Esophagus (tissue), 2 donors: ENCODE results near the gene KIR2DL3. TPM values are rescaled to one million over a fixed set of nuclear protein-coding genes. Genes with fewer than 3 reads are reported as not detected.
"Not testable (repeated sequence)": the region's sequence is repeated elsewhere in the genome, so short reads cannot be mapped to it uniquely, and the experiment has no call there.

Experiments
- H3K27ac ChIP-seq, 2 donors: one replicate each; pipeline ENCODE4 v1.5.1; 2013; ENCODE audit warnings: low read depth in 2 of 2, mild to moderate bottlenecking in 2 of 2, inconsistent platforms in 1 of 2, low read length in 1 of 2, moderate library complexity in 1 of 2
- H3K27me3 ChIP-seq, 2 donors: one replicate each; pipeline ENCODE4 v1.6.1; 2013; ENCODE audit warnings: low read length in 2 of 2, control low read depth in 1 of 2, mild to moderate bottlenecking in 1 of 2; ENCODE audit not compliant: insufficient read depth in 2 of 2, control insufficient read depth in 1 of 2
- H3K36me3 ChIP-seq, 2 donors: one replicate each; pipeline ENCODE4 v1.6.1; 2013; ENCODE audit warnings: low read length in 1 of 2; ENCODE audit not compliant: control insufficient read depth in 2 of 2, insufficient read depth in 2 of 2
- H3K4me1 ChIP-seq, 2 donors: one replicate each; pipeline ENCODE4 v1.6.1; 2013; ENCODE audit warnings: low read length in 1 of 2; ENCODE audit not compliant: control insufficient read depth in 2 of 2, insufficient read depth in 2 of 2
- H3K4me3 ChIP-seq, 2 donors: one replicate each; pipeline ENCODE4 v1.5.1; 2013; ENCODE audit warnings: low read length in 2 of 2, mild to moderate bottlenecking in 2 of 2, low read depth in 1 of 2, moderate library complexity in 1 of 2
- H3K9me3 ChIP-seq, 2 donors: one replicate each; pipeline ENCODE4 v1.6.1; 2013; ENCODE audit warnings: mild to moderate bottlenecking in 2 of 2, low read depth in 1 of 2, low read length in 1 of 2, moderate library complexity in 1 of 2; ENCODE audit not compliant: control insufficient read depth in 2 of 2, insufficient read depth in 1 of 2
- WGBS, 2 donors: extraction: QIAGEN DNeasy Blood & Tissue Kit; methylation state at CpG; one replicate each; pipeline ENCODE4 v1.1.7; 2013; 5-methylcytosine and 5-hydroxymethylcytosine counted together
- polyA plus RNA-seq, 2 donors: library from polyadenylated mRNA; stranded (reverse); fragments of 200-250 nt; gene quantifications; one replicate each; pipeline ENCODE4 v1.2.3, GENCODE V29; 2013
- donor health status: healthy with polysubstance abuse.
- donor health status: Bipolar disorder and iron deficiency.

The KIR2DL3 gene
- polyA plus RNA-seq, 2 donors: not detected

- not testable (repeated sequence) for H3K4me1 ChIP-seq, H3K36me3 ChIP-seq
- WGBS, 2 donors: 77 to 78% methylated on average over 4 of the region's 4 CpGs
Observed at GRCh38 chr19:54766464-54766863, 28.2 kb downstream of the KIR2DL3 start.

GRCh38 chr19:54769646-54770045 lies 31.3 kb downstream of the KIR2DL3 start, which contains the start of gene KIR2DL1:
KIR2DL1 (plus strand) TSS chr19:54769793; CDS start chr19:54769851, 58 bp downstream.
- H3K4me1 ChIP-seq, H3K9me3 ChIP-seq, H3K27ac ChIP-seq, H3K27me3 ChIP-seq, H3K4me3 ChIP-seq, H3K36me3 ChIP-seq: not testable (repeated sequence)
- WGBS, 2 donors: 93 to 95% methylated on average over 15 of the region's 15 CpGs

More at GRCh38 chr19:54766464-54766863, 28.2 kb downstream of the KIR2DL3 start:
- H3K27ac ChIP-seq, H3K27me3 ChIP-seq, H3K9me3 ChIP-seq, H3K4me3 ChIP-seq: not testable (repeated sequence)

GRCh38 chr19:54770511-54770910 lies 32.2 kb downstream of the KIR2DL3 start:
- not testable (repeated sequence) for H3K4me1 ChIP-seq, H3K27ac ChIP-seq, H3K4me3 ChIP-seq, H3K9me3 ChIP-seq, H3K36me3 ChIP-seq, H3K27me3 ChIP-seq
- 83 to 86% methylated on average over 4 of the region's 4 CpGs for WGBS, 2 donors

- not testable (repeated sequence) for H3K27me3 ChIP-seq, H3K4me3 ChIP-seq, H3K4me1 ChIP-seq, H3K36me3 ChIP-seq, H3K9me3 ChIP-seq, H3K27ac ChIP-seq
- 75 to 77% methylated on average over 13 to 14 of the region's 15 CpGs for WGBS, 2 donors
Observed at GRCh38 chr19:54771018-54771960, 33.0 kb downstream of the KIR2DL3 start.

- not testable (repeated sequence) for H3K27me3 ChIP-seq, H3K9me3 ChIP-seq, H3K27ac ChIP-seq, H3K4me3 ChIP-seq, H3K36me3 ChIP-seq, H3K4me1 ChIP-seq
- 40 to 41% methylated on average over 2 of the region's 2 CpGs for WGBS, 2 donors
Observed at GRCh38 chr19:54772666-54773065, 34.4 kb downstream of the KIR2DL3 start.

- H3K36me3 ChIP-seq, H3K9me3 ChIP-seq, H3K27ac ChIP-seq, H3K4me3 ChIP-seq, H3K4me1 ChIP-seq, H3K27me3 ChIP-seq: not testable (repeated sequence)
- 69 to 80% methylated on average over 12 of the region's 12 CpGs for WGBS, 2 donors
Observed at GRCh38 chr19:54775095-54775815, 36.9 kb downstream of the KIR2DL3 start.

GRCh38 chr19:54775830-54776229 lies 37.5 kb downstream of the KIR2DL3 start:
- H3K27ac ChIP-seq, H3K27me3 ChIP-seq: not testable (repeated sequence)
- WGBS, 2 donors: 68 to 81% methylated on average over 8 of the region's 8 CpGs

GRCh38 chr19:54777851-54778250 lies 39.5 kb downstream of the KIR2DL3 start:
- 51 to 53% methylated on average over 4 of the region's 4 CpGs for WGBS, 2 donors
- H3K4me3 ChIP-seq, H3K36me3 ChIP-seq, H3K9me3 ChIP-seq, H3K27me3 ChIP-seq, H3K27ac ChIP-seq, H3K4me1 ChIP-seq: not testable (repeated sequence)

More at GRCh38 chr19:54775830-54776229, 37.5 kb downstream of the KIR2DL3 start:
- not testable (repeated sequence) for H3K9me3 ChIP-seq, H3K4me3 ChIP-seq, H3K36me3 ChIP-seq, H3K4me1 ChIP-seq

- not testable (repeated sequence) for H3K27ac ChIP-seq, H3K4me1 ChIP-seq, H3K4me3 ChIP-seq, H3K36me3 ChIP-seq, H3K9me3 ChIP-seq, H3K27me3 ChIP-seq
- WGBS, 2 donors: 54 to 64% methylated on average over 7 of the region's 7 CpGs
Observed at GRCh38 chr19:54778896-54779295, 40.6 kb downstream of the KIR2DL3 start.
